Adrenal gland (tissue), 12 donors: ENCODE data around the gene ACOT7. TPM values are rescaled to one million over a fixed set of nuclear protein-coding genes. Genes with fewer than 3 reads are reported as not detected.

Experiments used
- DNase-seq, 7 donors: peaks; one replicate each; pipeline ENCODE4 v3.0.0-alpha.2; 2019 to 2020
- H3K27ac ChIP-seq, 5 donors: fragments of 200-600 bp; sonication (generic) in 4 of 5; 1 replicate in 3 of 5; 2 replicates in 2 of 5; pipeline versions ENCODE4 v1.5.1 to v1.8.0; 2016 to 2020; ENCODE audit warnings: mild to moderate bottlenecking in 1 of 5
- H3K27me3 ChIP-seq: fragments of 200-600 bp; 2 replicates; pipeline ENCODE4 v1.8.0; 2021
- H3K36me3 ChIP-seq, 2 donors: fragments of 200-600 bp; replicated peaks in 1 of 2; 1 replicate in 1 of 2; 2 replicates in 1 of 2; pipeline versions ENCODE4 v1.5.1 to v1.8.0; 2018 to 2022
- H3K4me1 ChIP-seq, 2 donors: fragments of 200-600 bp; replicated peaks in 1 of 2; 1 replicate in 1 of 2; 2 replicates in 1 of 2; pipeline versions ENCODE4 v1.5.1 to v1.8.0; 2018 to 2021
- H3K4me3 ChIP-seq, 4 donors: fragments of 200-600 bp; sonication (generic) in 3 of 4; one replicate each; pipeline ENCODE4 v1.5.1; 2016 to 2018
- H3K9me3 ChIP-seq, 3 donors: fragments of 200-600 bp; sonication (generic) in 1 of 3; replicated peaks in 1 of 3; 1 replicate in 2 of 3; 2 replicates in 1 of 3; pipeline versions ENCODE4 v1.5.1 to v1.8.0; 2016 to 2021
- POLR2A ChIP-seq, 2 donors: fragments of 450-650 bp; IDR thresholded peaks; one replicate each; pipeline ENCODE4 v1.6.1; 2017; ENCODE audit warnings: antibody characterized with exemption in 2 of 2, mild to moderate bottlenecking in 2 of 2, moderate library complexity in 1 of 2
- WGBS, 4 donors: extraction: QIAGEN DNeasy Blood & Tissue Kit in 2 of 4; methylation state at CpG; one replicate each; pipeline versions ENCODE4 v1.1.5 to v1.1.7; 2013 to 2017; 5-methylcytosine and 5-hydroxymethylcytosine counted together
- intact Hi-C, 2 donors: fragments of 100-400 bp; cut with DNase I; formaldehyde crosslinking; loops; one replicate each; pipeline versions ENCODE4 v1.14.1 to v1.15.0; 2022 to 2023
- polyA plus RNA-seq, 3 donors: library from polyadenylated mRNA; stranded (reverse); fragments of 200-250 nt in 2 of 3; fragments of 350-450 nt in 1 of 3; fragmentation: Illumina TruSeq in 1 of 3; extraction: RNeasy Lipid Tissue Mini Kit (QIAGEN cat#74804) in 1 of 3; gene quantifications; one replicate each; pipeline ENCODE4 v1.2.3, GENCODE V29; 2013 to 2014
- total RNA-seq, 9 donors: library from RNA; depleted of rRNA in 4 of 9; stranded (reverse); fragments of >200 nt in 4 of 9; fragments of 120-200 nt in 1 of 9; fragmentation: NEBNext Ultra II Directional in 1 of 9; extraction: Animal tissue kit (Norgen Biotek cat#: 25700) in 1 of 9; gene quantifications; one replicate each; pipeline versions ENCODE4 v1.1.0 to v1.2.4, GENCODE V29; 2013 to 2023
- TF ChIP-seq, protein P1 (sequence below), 6 experiments: fragments of 450-650 bp in 4 of 6; fragments of 200-600 bp in 2 of 6; sonication (generic) in 1 of 6; IDR thresholded peaks; 1 replicate in 5 of 6; 2 replicates in 1 of 6; pipeline versions ENCODE4 v1.5.1 to v1.8.0; 2016 to 2021; ENCODE audit warnings: antibody characterized with exemption in 6 of 6, mild to moderate bottlenecking in 2 of 6, moderate library complexity in 1 of 6
- donor health status: healthy with polysubstance abuse.
- donor health status: Bipolar disorder and iron deficiency.
- donor health status: DM: yes; HTN: yes; CAD: no.
- donor health status: DM: no; HTN: no; CAD: no.
- donor health status: DM: no; HTN: no; CAD: no.
- donor health status: DM: yes; HTN: yes; CAD: no.

The ACOT7 gene
- total and polyA plus RNA-seq, 12 donors: 8.4 to 29.4 (median 14.5) TPM

DNA sequence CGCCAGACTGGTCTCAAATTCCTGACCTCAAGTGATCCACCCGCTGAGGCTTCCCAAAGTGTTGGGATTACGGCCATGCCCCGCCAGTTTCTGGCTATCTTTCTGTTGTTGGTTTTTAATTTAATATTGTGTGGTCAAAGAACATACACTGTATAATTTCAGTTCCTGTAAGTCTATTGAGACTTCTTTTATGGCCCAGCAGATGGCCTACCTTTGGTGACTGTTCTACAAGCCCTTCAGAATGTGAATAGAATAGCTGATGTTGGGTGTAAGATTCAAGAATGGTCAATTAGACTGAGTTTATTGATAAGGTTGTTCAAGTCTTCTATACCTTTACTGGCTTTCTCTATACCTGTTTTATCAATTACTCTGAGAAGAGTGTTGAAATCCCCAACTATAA is 15.5 kb upstream of the ACOT7 start:
- H3K27me3 ChIP-seq: peaks cover 2% of the 10 kb centered on the region
- no peak overlapping the region for H3K4me3 ChIP-seq
- intact Hi-C loops: loop anchor here (5.0 kb wide), 3 partner anchors 37 to 62 kb away; no protein-coding TSS in a partner anchor
- 71 to 86% (median 85%) methylated on average over 4 of the region's 4 CpGs for WGBS, 4 donors
- no peaks in the 10 kb centered on the region for H3K36me3 ChIP-seq
- no peak overlapping the region for H3K27ac ChIP-seq
- DNase-seq: no peak
- H3K9me3 ChIP-seq: no peaks in the 10 kb centered on the region
- H3K4me1 ChIP-seq: no peaks in the 10 kb centered on the region
- TF ChIP-seq, protein P1, sequence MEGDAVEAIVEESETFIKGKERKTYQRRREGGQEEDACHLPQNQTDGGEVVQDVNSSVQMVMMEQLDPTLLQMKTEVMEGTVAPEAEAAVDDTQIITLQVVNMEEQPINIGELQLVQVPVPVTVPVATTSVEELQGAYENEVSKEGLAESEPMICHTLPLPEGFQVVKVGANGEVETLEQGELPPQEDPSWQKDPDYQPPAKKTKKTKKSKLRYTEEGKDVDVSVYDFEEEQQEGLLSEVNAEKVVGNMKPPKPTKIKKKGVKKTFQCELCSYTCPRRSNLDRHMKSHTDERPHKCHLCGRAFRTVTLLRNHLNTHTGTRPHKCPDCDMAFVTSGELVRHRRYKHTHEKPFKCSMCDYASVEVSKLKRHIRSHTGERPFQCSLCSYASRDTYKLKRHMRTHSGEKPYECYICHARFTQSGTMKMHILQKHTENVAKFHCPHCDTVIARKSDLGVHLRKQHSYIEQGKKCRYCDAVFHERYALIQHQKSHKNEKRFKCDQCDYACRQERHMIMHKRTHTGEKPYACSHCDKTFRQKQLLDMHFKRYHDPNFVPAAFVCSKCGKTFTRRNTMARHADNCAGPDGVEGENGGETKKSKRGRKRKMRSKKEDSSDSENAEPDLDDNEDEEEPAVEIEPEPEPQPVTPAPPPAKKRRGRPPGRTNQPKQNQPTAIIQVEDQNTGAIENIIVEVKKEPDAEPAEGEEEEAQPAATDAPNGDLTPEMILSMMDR (IDR thresholded peaks at IDR 0.05): no peak
- no peak for TF ChIP-seq POLR2A (IDR thresholded peaks at IDR 0.05)

DNA sequence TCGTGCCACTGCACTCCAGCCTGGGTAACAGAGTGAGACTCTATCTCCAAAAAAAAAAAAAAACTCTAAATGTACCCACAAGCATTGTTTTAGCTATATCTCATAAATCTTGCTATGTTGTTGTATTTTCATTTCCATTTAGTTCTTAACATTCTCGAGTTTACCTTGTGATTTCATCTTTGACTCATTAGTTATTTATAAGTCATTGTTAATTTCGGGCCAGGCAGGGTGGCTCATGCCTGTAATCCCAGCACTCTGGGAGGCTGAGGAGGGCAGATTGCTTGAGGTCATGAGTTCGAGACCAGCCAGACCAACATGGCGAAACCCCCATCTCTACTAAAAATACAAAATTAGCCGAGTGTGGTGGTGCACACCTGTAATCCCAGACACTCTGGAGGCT is 14.5 kb upstream of the ACOT7 start:
- no peaks in the 10 kb centered on the region for H3K9me3 ChIP-seq
- WGBS, 4 donors: 59 to 73% (median 67%) methylated on average over 6 of the region's 6 CpGs
- H3K4me1 ChIP-seq: no peaks in the 10 kb centered on the region
- no peak overlapping the region for H3K4me3 ChIP-seq
- no peak overlapping the region for H3K27ac ChIP-seq
- DNase-seq: no peak
- TF ChIP-seq, protein P1 (IDR thresholded peaks at IDR 0.05): no peak
- intact Hi-C loops: loop anchor here (5.0 kb wide), 3 partner anchors 36 to 61 kb away; no protein-coding TSS in a partner anchor
- no peaks in the 10 kb centered on the region for H3K36me3 ChIP-seq
- no peaks in the 10 kb centered on the region for H3K27me3 ChIP-seq

DNA sequence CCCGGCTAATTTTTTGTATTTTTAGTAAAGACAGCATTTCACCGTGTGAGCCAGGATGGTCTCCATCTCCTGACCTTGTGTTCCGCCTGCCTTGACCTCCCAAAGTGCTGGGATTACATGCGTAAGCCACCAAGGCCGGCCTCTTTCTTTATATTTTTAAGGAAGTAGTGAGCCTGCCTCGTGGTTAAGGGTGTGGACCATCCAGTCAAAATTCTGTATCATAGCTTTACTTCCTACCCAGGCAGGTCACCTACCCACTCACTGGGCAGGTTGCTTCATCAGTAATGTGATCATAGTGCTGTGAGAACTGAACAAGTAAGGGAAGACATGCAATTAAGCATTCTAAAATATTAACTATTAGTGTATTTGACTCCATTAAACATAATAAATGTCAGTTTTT is 8.1 kb upstream of the ACOT7 start:
- peaks cover 6 to 8% of the 10 kb centered on the region in 2 donors for H3K4me1 ChIP-seq
- H3K27me3 ChIP-seq: no peaks in the 10 kb centered on the region
- H3K9me3 ChIP-seq: no peaks in the 10 kb centered on the region
- no peaks in the 10 kb centered on the region for H3K36me3 ChIP-seq
- H3K27ac ChIP-seq: no peak overlapping the region
- no peak overlapping the region for H3K4me3 ChIP-seq
- no peak for DNase-seq
- WGBS, 4 donors: 36 to 47% (median 42%) methylated on average over 6 of the region's 6 CpGs
- intact Hi-C loops: loop anchor here in 1 of 2 donors (5.0 kb wide), 2 partner anchors 34 to 154 kb away; no protein-coding TSS in a partner anchor
- no peak for TF ChIP-seq POLR2A (IDR thresholded peaks at IDR 0.05)
- TF ChIP-seq, protein P1 (IDR thresholded peaks at IDR 0.05): no peak

DNA sequence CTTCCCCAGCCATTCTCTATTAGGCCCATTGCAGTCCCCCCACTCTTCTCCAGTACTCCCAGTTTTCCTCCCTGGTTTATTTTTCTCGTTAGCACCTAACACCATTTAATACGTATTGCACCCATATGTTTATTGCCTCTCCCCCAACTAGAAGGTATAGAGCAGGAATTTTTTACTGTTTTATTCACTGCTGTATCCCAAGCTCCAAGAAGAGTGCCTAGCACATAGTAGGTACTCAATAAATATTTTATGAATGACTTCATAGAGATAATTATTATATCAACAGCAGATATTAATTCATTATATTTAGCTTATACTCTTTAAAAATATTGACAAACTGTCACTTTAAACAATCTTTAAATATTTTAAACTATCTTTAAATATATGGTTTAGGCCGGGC is 5.7 kb upstream of the ACOT7 start:
- H3K4me1 ChIP-seq: peaks cover 7 to 8% of the 10 kb centered on the region in 2 donors
- H3K9me3 ChIP-seq: no peaks in the 10 kb centered on the region
- no peak for TF ChIP-seq POLR2A (IDR thresholded peaks at IDR 0.05)
- TF ChIP-seq, protein P1 (IDR thresholded peaks at IDR 0.05): no peak
- no peaks in the 10 kb centered on the region for H3K36me3 ChIP-seq
- no peak for DNase-seq
- 85 to 91% (median 89%) methylated on average over 3 of the region's 3 CpGs for WGBS, 4 donors
- no peaks in the 10 kb centered on the region for H3K27me3 ChIP-seq
- no peak overlapping the region for H3K27ac ChIP-seq
- no peak overlapping the region for H3K4me3 ChIP-seq
- intact Hi-C loops: no loop called here
